H1 (cell line): ENCODE results near the gene SS18.

Experiments
- CTBP2 ChIP-seq: IDR thresholded peaks from 2 replicates; pipeline ENCODE4 v1.7.0; 2011; ENCODE audit warnings: borderline replicate concordance, mild to moderate bottlenecking, moderate library complexity, mixed read lengths, low read length; ENCODE audit not compliant: insufficient read depth, insufficient read length
- EGR1 ChIP-seq: IDR thresholded peaks from 2 replicates; pipeline ENCODE4 v1.6.1; 2011; ENCODE audit warnings: low read depth, low read length, borderline replicate concordance
- EZH2 ChIP-seq: fragments of 200-600 bp; sonication (generic); IDR thresholded peaks from 2 replicates; pipeline ENCODE4 v1.7.1; 2012; ENCODE audit warnings: low read depth, mild to moderate bottlenecking, moderate library complexity, low read length, inconsistent platforms; ENCODE audit not compliant: severe bottlenecking
- HDAC6 ChIP-seq: IDR thresholded peaks from one replicate; pipeline ENCODE4 v1.7.1; 2012; ENCODE audit warnings: low read depth, mild to moderate bottlenecking, inconsistent platforms, low read length, moderate library complexity
- JUND ChIP-seq: IDR thresholded peaks from 2 replicates; pipeline ENCODE4 v1.6.1; 2011; ENCODE audit warnings: mild to moderate bottlenecking, improper control_type of control experiment, low read length
- KDM5A ChIP-seq: fragments of 200-600 bp; IDR thresholded peaks from 2 replicates; pipeline ENCODE4 v1.7.1; 2012; ENCODE audit warnings: mild to moderate bottlenecking, low read length, inconsistent platforms, mixed read lengths
- NRF1 ChIP-seq: IDR thresholded peaks from 2 replicates; pipeline ENCODE4 v1.6.1; 2011; ENCODE audit warnings: mild to moderate bottlenecking, low read depth, low read length, improper control_type of control experiment
- POLR2A ChIP-seq, 2 experiments: IDR thresholded peaks; 1 replicate in 1 of 2; 2 replicates in 1 of 2; pipeline ENCODE4 v1.6.1; 2011; ENCODE audit warnings: low read depth in 2 of 2, low read length in 2 of 2, mild to moderate bottlenecking in 2 of 2; ENCODE audit errors: control extremely low read depth in 1 of 2
- POLR2AphosphoS5 ChIP-seq: IDR thresholded peaks from 2 replicates; pipeline ENCODE4 v1.6.1; 2011; ENCODE audit warnings: low read depth, low read length
- SIN3A ChIP-seq, 2 experiments: IDR thresholded peaks in 1 of 2; conservative IDR thresholded peaks in 1 of 2; 2 replicates each; pipeline ENCODE4 v1.6.1; 2011 to 2012; ENCODE audit warnings: low read length in 2 of 2, improper control_type of control experiment in 1 of 2, low read depth in 1 of 2, mild to moderate bottlenecking in 1 of 2
- SIRT6 ChIP-seq: IDR thresholded peaks from one replicate; pipeline ENCODE4 v1.7.1; 2012; ENCODE audit warnings: low read length, inconsistent platforms
- TAF1 ChIP-seq: IDR thresholded peaks from 2 replicates; pipeline ENCODE4 v1.6.1; 2011; ENCODE audit warnings: mild to moderate bottlenecking, low read depth, low read length
- TF ChIP-seq, protein P1 (sequence below), 3 experiments: IDR thresholded peaks; 1 replicate in 2 of 3; 2 replicates in 1 of 3; pipeline versions ENCODE4 v1.5.1 to v1.6.1; 2011; ENCODE audit warnings: low read length in 3 of 3, mild to moderate bottlenecking in 3 of 3, inconsistent platforms in 2 of 3, low read depth in 1 of 3, moderate library complexity in 1 of 3; ENCODE audit not compliant: insufficient read depth in 1 of 3; ENCODE audit errors: control extremely low read depth in 1 of 3
- TF ChIP-seq, protein P2 (sequence below): IDR thresholded peaks from 2 replicates; pipeline ENCODE4 v1.6.1; 2012; ENCODE audit warnings: inconsistent platforms

DNA sequence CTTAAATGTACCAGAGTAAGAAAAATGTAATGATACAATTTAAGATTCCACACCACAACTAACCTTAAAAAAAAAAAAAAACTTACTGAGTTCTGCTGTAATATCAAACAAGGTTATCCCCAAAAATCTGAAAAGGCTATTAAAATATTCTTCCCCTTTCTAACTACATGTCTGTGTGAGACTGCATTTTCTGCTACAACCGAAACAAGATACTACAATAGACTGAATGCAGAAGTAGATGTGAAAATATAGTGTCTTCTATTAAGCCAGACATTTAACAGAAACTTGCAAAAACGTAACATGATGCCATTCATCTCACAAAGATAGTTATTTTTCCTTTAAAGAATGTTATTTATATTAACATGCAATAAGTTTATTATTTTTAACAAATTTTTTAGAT is 16.2 kb downstream of the SS18 start:
- no peak for TF ChIP-seq JUND
- TF ChIP-seq, protein P1, sequence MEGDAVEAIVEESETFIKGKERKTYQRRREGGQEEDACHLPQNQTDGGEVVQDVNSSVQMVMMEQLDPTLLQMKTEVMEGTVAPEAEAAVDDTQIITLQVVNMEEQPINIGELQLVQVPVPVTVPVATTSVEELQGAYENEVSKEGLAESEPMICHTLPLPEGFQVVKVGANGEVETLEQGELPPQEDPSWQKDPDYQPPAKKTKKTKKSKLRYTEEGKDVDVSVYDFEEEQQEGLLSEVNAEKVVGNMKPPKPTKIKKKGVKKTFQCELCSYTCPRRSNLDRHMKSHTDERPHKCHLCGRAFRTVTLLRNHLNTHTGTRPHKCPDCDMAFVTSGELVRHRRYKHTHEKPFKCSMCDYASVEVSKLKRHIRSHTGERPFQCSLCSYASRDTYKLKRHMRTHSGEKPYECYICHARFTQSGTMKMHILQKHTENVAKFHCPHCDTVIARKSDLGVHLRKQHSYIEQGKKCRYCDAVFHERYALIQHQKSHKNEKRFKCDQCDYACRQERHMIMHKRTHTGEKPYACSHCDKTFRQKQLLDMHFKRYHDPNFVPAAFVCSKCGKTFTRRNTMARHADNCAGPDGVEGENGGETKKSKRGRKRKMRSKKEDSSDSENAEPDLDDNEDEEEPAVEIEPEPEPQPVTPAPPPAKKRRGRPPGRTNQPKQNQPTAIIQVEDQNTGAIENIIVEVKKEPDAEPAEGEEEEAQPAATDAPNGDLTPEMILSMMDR (IDR thresholded peaks at IDR 0.05; ENCODE audit: control extremely low read depth in 1 of 3, insufficient read depth in 1 of 3, low read depth in 1 of 3, low read length in 3 of 3) = no peak
- no peak for TF ChIP-seq SIRT6
- TF ChIP-seq POLR2A (IDR thresholded peaks at IDR 0.05; ENCODE audit: control extremely low read depth in 1 of 2, low read depth in 2 of 2, low read length in 2 of 2) = no peak
- no peak for TF ChIP-seq POLR2AphosphoS5
- no peak for TF ChIP-seq SIN3A (conservative IDR thresholded peaks at IDR 0.05 in 1 of 2, IDR thresholded peaks at IDR 0.05 in 1 of 2; ENCODE audit: low read depth in 1 of 2, low read length in 2 of 2)
- no peak for TF ChIP-seq TAF1
- TF ChIP-seq EZH2 = no peak
- no peak for TF ChIP-seq HDAC6
- TF ChIP-seq CTBP2 = no peak
- no peak for TF ChIP-seq NRF1
- TF ChIP-seq, protein P2, sequence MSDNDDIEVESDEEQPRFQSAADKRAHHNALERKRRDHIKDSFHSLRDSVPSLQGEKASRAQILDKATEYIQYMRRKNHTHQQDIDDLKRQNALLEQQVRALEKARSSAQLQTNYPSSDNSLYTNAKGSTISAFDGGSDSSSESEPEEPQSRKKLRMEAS = no peak
- no peak for TF ChIP-seq KDM5A
- TF ChIP-seq EGR1 = no peak
